ENCODE data around the gene TYMP. TPM values are rescaled to one million over a fixed set of nuclear protein-coding genes. Genes with fewer than 3 reads are reported as not detected.

The TYMP gene
- total RNA-seq, 2 experiments from 2014 or later: 9.9 to 10.0 TPM

- Mint-ChIP-seq H3K9me3 (no peaks in the 10 kb centered on the region), H3K4me3 (peak overlapping the region; percentile 45), H3K27me3 (no peaks in the 10 kb centered on the region), H3K36me3 (ENCODE audit: low read depth) (no peaks in the 10 kb centered on the region), H3K27ac (no peak overlapping the region), H3K4me1 (ENCODE audit: low read depth) (peaks cover 13% of the 10 kb centered on the region)
- DNase-seq (no peak), ATAC-seq (ENCODE audit: poor library complexity) (no peak)
- no peak overlapping the region for H3K4me3 ChIP-seq (ENCODE audit: low read length)
- intact Hi-C loops (cut with DNase I, micrococcal nuclease): no loop called here
- POLR2A ChIA-PET: interaction anchor here (0.8 kb wide), 1 partner anchor 13 kb away, joined by 3 read pairs; no protein-coding TSS in a partner anchor
- H3K36me3 ChIP-seq (ENCODE audit: insufficient read depth, low read length): no peaks in the 10 kb centered on the region
- CTCF ChIA-PET: interaction anchor here (0.7 kb wide), 1 partner anchor 42 kb away, joined by 4 read pairs; the partner anchor contains the start of gene SCO2
- no peak for TF ChIP-seq CTCF (IDR thresholded peaks at IDR 0.05)
- H3K27me3 ChIP-seq (ENCODE audit: control insufficient read depth in 1 of 2, insufficient read depth in 2 of 2, low read length in 2 of 2): peaks cover 0 to 2% of the 10 kb centered on the region in 2 experiments
- no peaks in the 10 kb centered on the region for H3K9me3 ChIP-seq (ENCODE audit: control insufficient read depth in 1 of 2, insufficient read depth in 1 of 2, low read length in 2 of 2)
- H3K27ac ChIP-seq (ENCODE audit: low read depth in 1 of 2, low read length in 2 of 2): no peak overlapping the region
- peaks cover 19% of the 10 kb centered on the region for H3K4me1 ChIP-seq (ENCODE audit: insufficient read depth, low read length)
These were observed 46.7 kb downstream of the TYMP start for GRCh38 chr22:50483106-50483505.

GRCh38 chr22:50482107-50483074 is 47.4 kb downstream of the TYMP start:
- H3K36me3 Mint-ChIP-seq (ENCODE audit: low read depth): no peaks in the 10 kb centered on the region
- POLR2A ChIA-PET: interaction anchor here (0.8 to 2.0 kb wide), 4 partner anchors 12 to 44 kb away, joined by 3 to 8 read pairs (median 4); partner anchors contain the start of genes LMF2 and NCAPH2
- Histone ChIP-seq H3K27ac (ENCODE audit: low read depth in 1 of 2, low read length in 2 of 2) (no peak overlapping the region), H3K9me3 (ENCODE audit: control insufficient read depth in 1 of 2, insufficient read depth in 1 of 2, low read length in 2 of 2) (no peaks in the 10 kb centered on the region), H3K4me3 (ENCODE audit: low read length) (peak overlapping the region; percentile 47), H3K27me3 (ENCODE audit: control insufficient read depth in 1 of 2, insufficient read depth in 2 of 2, low read length in 2 of 2) (peaks cover 0 to 2% of the 10 kb centered on the region in 2 experiments), H3K4me1 (ENCODE audit: insufficient read depth, low read length) (peaks cover 19% of the 10 kb centered on the region), H3K36me3 (ENCODE audit: insufficient read depth, low read length) (no peaks in the 10 kb centered on the region)
- no peak for ATAC-seq (ENCODE audit: poor library complexity)
- no peaks in the 10 kb centered on the region for H3K27me3 Mint-ChIP-seq
- no peaks in the 10 kb centered on the region for H3K9me3 Mint-ChIP-seq
- H3K27ac Mint-ChIP-seq: no peak overlapping the region
- peak overlapping the region; percentile 67 for H3K4me3 Mint-ChIP-seq
- intact Hi-C loops (cut with DNase I, micrococcal nuclease): no loop called here
- CTCF ChIA-PET: interaction anchor here (0.7 to 1.0 kb wide), 2 partner anchors 43 to 44 kb away, joined by 3 to 4 read pairs; partner anchors contain the start of gene SCO2
- H3K4me1 Mint-ChIP-seq (ENCODE audit: low read depth): peaks cover 13% of the 10 kb centered on the region
- TF ChIP-seq CTCF (IDR thresholded peaks at IDR 0.05): no peak
- DNase-seq: no peak

GRCh38 chr22:50481440-50482106 is 48.2 kb downstream of the TYMP start, which contains the start of gene ADM2:
TSS of gene ADM2 (plus strand) at chr22:50481543. CDS start at chr22:50481848, 305 bp downstream.
- H3K9me3 Mint-ChIP-seq: no peaks in the 10 kb centered on the region
- POLR2A ChIA-PET: interaction anchor here (1.0 to 2.0 kb wide), 3 partner anchors 11 to 45 kb away, joined by 3 to 8 read pairs (median 5); partner anchors contain the start of genes LMF2 and NCAPH2
- H3K27ac Mint-ChIP-seq: peak within 1 kb of the TSS; percentile 30
- peaks cover 17% of the 10 kb centered on the region for H3K4me1 ChIP-seq (ENCODE audit: insufficient read depth, low read length)
- H3K4me3 Mint-ChIP-seq: peak within 1 kb of the TSS; percentile 81
- peaks cover 0 to 2% of the 10 kb centered on the region in 2 experiments for H3K27me3 ChIP-seq (ENCODE audit: control insufficient read depth in 1 of 2, insufficient read depth in 2 of 2, low read length in 2 of 2)
- no peaks in the 10 kb centered on the region for H3K36me3 Mint-ChIP-seq (ENCODE audit: low read depth)
- no peaks in the 10 kb centered on the region for H3K27me3 Mint-ChIP-seq
- peak within 1 kb of the TSS; percentile 47 for H3K4me3 ChIP-seq (ENCODE audit: low read length)
- no peaks in the 10 kb centered on the region for H3K9me3 ChIP-seq (ENCODE audit: control insufficient read depth in 1 of 2, insufficient read depth in 1 of 2, low read length in 2 of 2)
- H3K4me1 Mint-ChIP-seq (ENCODE audit: low read depth): peaks cover 13% of the 10 kb centered on the region
- H3K27ac ChIP-seq (ENCODE audit: low read depth in 1 of 2, low read length in 2 of 2): no peak within 1 kb of the TSS
- H3K36me3 ChIP-seq (ENCODE audit: insufficient read depth, low read length): no peaks in the 10 kb centered on the region
- intact Hi-C loops (cut with DNase I, micrococcal nuclease): no loop called here
- CTCF ChIA-PET: interaction anchor here (1.0 kb wide), 1 partner anchor 45 kb away, joined by 3 read pairs; no protein-coding TSS in a partner anchor
- TF ChIP-seq CTCF (IDR thresholded peaks at IDR 0.05): no peak
- peak; percentile 43 to 85 (median 65) for DNase-seq
- peak; percentile 86 for ATAC-seq (ENCODE audit: poor library complexity)

Data from CD4-positive, alpha-beta T cell (primary cell).